Fibroblast of lung (primary cell): ENCODE data around the gene OBSCN. TPM values are rescaled to one million over a fixed set of nuclear protein-coding genes. Genes with fewer than 3 reads are reported as not detected.

Experiments
- DNase-seq, 2 donors: peaks; one replicate each; pipeline versions ENCODE4 v3.0.0 to v3.0.0-alpha.2; 2010; ENCODE audit warnings: low read depth in 2 of 2
- H2AFZ ChIP-seq: 2 replicates; pipeline ENCODE4 v1.5.1; 2012; ENCODE audit warnings: low read length, control low read depth, inconsistent platforms
- H3K27ac ChIP-seq: 2 replicates; pipeline ENCODE4 v1.5.1; 2011; ENCODE audit warnings: low read length, control low read depth; ENCODE audit not compliant: insufficient read depth
- H3K27me3 ChIP-seq: 2 replicates; pipeline ENCODE4 v1.5.1; 2011; ENCODE audit warnings: mild to moderate bottlenecking, low read length; ENCODE audit not compliant: control insufficient read depth, insufficient read depth
- H3K36me3 ChIP-seq: 2 replicates; pipeline ENCODE4 v1.5.1; 2011; ENCODE audit warnings: low read length; ENCODE audit not compliant: control insufficient read depth, insufficient read depth
- H3K4me1 ChIP-seq: 2 replicates; pipeline ENCODE4 v1.5.1; 2011; ENCODE audit warnings: low read length; ENCODE audit not compliant: control insufficient read depth, insufficient read depth; ENCODE audit errors: extremely low read depth
- H3K4me2 ChIP-seq: 2 replicates; pipeline ENCODE4 v1.5.1; 2011; ENCODE audit warnings: low read length, control low read depth; ENCODE audit not compliant: insufficient read depth; ENCODE audit errors: extremely low read depth
- H3K4me3 ChIP-seq, 4 experiments: fragments of 200-600 bp in 1 of 4; sonication (generic) in 1 of 4; replicated peaks in 1 of 4; 2 replicates each; pipeline ENCODE4 v1.5.1; 2011 to 2016; ENCODE audit warnings: low read length in 4 of 4, low read depth in 3 of 4, mild to moderate bottlenecking in 3 of 4, control low read depth in 2 of 4, inconsistent platforms in 1 of 4, mixed read lengths in 1 of 4; ENCODE audit not compliant: insufficient read depth in 1 of 4; ENCODE audit errors: control extremely low read depth in 1 of 4
- H3K79me2 ChIP-seq: 2 replicates; pipeline ENCODE4 v1.5.1; 2012; ENCODE audit warnings: mild to moderate bottlenecking, low read length, inconsistent platforms; ENCODE audit not compliant: control insufficient read depth, insufficient read depth
- H3K9ac ChIP-seq: 2 replicates; pipeline ENCODE4 v1.5.1; 2011; ENCODE audit warnings: mild to moderate bottlenecking, low read length, control low read depth; ENCODE audit not compliant: insufficient read depth
- H3K9me3 ChIP-seq: 2 replicates; pipeline ENCODE4 v1.5.1; 2012; ENCODE audit warnings: low read depth, low read length; ENCODE audit not compliant: control insufficient read depth, insufficient read depth
- H4K20me1 ChIP-seq: 2 replicates; pipeline ENCODE4 v1.5.1; 2011; ENCODE audit warnings: low read length; ENCODE audit not compliant: control insufficient read depth, insufficient read depth; ENCODE audit errors: extremely low read depth
- CTCF ChIP-seq, 2 donors: IDR thresholded peaks in 1 of 2; conservative IDR thresholded peaks in 1 of 2; 1 replicate in 1 of 2; 2 replicates in 1 of 2; pipeline ENCODE4 v1.5.1; 2011 to 2012; ENCODE audit warnings: low read length in 2 of 2, control low read depth in 1 of 2, inconsistent platforms in 1 of 2, low read depth in 1 of 2, mild to moderate bottlenecking in 1 of 2
- EZH2 ChIP-seq: IDR thresholded peaks from 2 replicates; pipeline ENCODE4 v1.5.1; 2012; ENCODE audit warnings: low read length, control low read depth, mild to moderate bottlenecking; ENCODE audit errors: missing control alignments
- polyA plus RNA-seq, 2 donors: library from polyadenylated mRNA; depleted of rRNA in 1 of 2; stranded (reverse) in 1 of 2; unstranded in 1 of 2; fragments of >200 nt; gene quantifications; 2 replicates each; pipeline ENCODE4 v1.2.1, GENCODE V29; 2011 to 2012; ENCODE audit warnings: missing spikeins in 1 of 2
- total RNA-seq: library from RNA; depleted of rRNA; stranded (reverse); fragments of >200 nt; gene quantifications from 2 replicates; pipeline ENCODE4 v1.2.1, GENCODE V29; 2014

OBSCN gene
- total and polyA plus RNA-seq, 2 donors (not counting 1 experiment from before 2014, with no cell fraction given) = 0.87 to 16.8 TPM

GRCh38 chr1:228181645-228182034 lies 26.2 kb upstream of the OBSCN start:
- Histone ChIP-seq H2AFZ (no peak overlapping the region), H3K9ac (no peak overlapping the region), H3K9me3 (no peaks in the 10 kb centered on the region), H3K27me3 (no peaks in the 10 kb centered on the region), H3K79me2 (no peaks in the 10 kb centered on the region), H3K4me3 (no peak overlapping the region), H3K36me3 (no peaks in the 10 kb centered on the region), H3K4me2 (no peak overlapping the region), H3K4me1 (no peaks in the 10 kb centered on the region), H3K27ac (no peak overlapping the region), H4K20me1 (no peaks in the 10 kb centered on the region)
- DNase-seq = no peak
- TF ChIP-seq CTCF (conservative IDR thresholded peaks at IDR 0.05 in 1 of 2, IDR thresholded peaks at IDR 0.05 in 1 of 2; ENCODE audit: low read depth in 1 of 2, low read length in 2 of 2) (no peak), EZH2 (no peak)

GRCh38 chr1:228182296-228183030 lies 25.4 kb upstream of the OBSCN start:
- H3K79me2 ChIP-seq = no peaks in the 10 kb centered on the region
- H3K27me3 ChIP-seq = no peaks in the 10 kb centered on the region
- H3K4me2 ChIP-seq = no peak overlapping the region
- no peak overlapping the region for H3K9ac ChIP-seq
- H2AFZ ChIP-seq = no peak overlapping the region
- H4K20me1 ChIP-seq = no peaks in the 10 kb centered on the region
- TF ChIP-seq CTCF (conservative IDR thresholded peaks at IDR 0.05 in 1 of 2, IDR thresholded peaks at IDR 0.05 in 1 of 2; ENCODE audit: low read depth in 1 of 2, low read length in 2 of 2) (no peak), EZH2 (no peak)
- no peaks in the 10 kb centered on the region for H3K36me3 ChIP-seq
- DNase-seq = no peak
- no peak overlapping the region for H3K27ac ChIP-seq
- no peaks in the 10 kb centered on the region for H3K4me1 ChIP-seq
- H3K4me3 ChIP-seq = no peak overlapping the region
- no peaks in the 10 kb centered on the region for H3K9me3 ChIP-seq

- Histone ChIP-seq H3K4me3 (no peak overlapping the region), H3K79me2 (no peaks in the 10 kb centered on the region), H3K9me3 (no peaks in the 10 kb centered on the region), H3K4me2 (no peak overlapping the region), H3K27ac (no peak overlapping the region), H4K20me1 (no peaks in the 10 kb centered on the region), H2AFZ (no peak overlapping the region), H3K9ac (no peak overlapping the region), H3K27me3 (no peaks in the 10 kb centered on the region), H3K4me1 (no peaks in the 10 kb centered on the region), H3K36me3 (no peaks in the 10 kb centered on the region)
- TF ChIP-seq CTCF (conservative IDR thresholded peaks at IDR 0.05 in 1 of 2, IDR thresholded peaks at IDR 0.05 in 1 of 2; ENCODE audit: low read depth in 1 of 2, low read length in 2 of 2) (no peak), EZH2 (no peak)
- DNase-seq = no peak
Observed at GRCh38 chr1:228184152-228184551, 23.7 kb upstream of the OBSCN start.
